K562 (cell line): ENCODE data around the gene ARMS2. TPM values are rescaled to one million over a fixed set of nuclear protein-coding genes. Genes with fewer than 3 reads are reported as not detected.

Experiments
- microRNA-seq: library from miRNA; unstranded; fragments of <30 nt; microRNA quantifications from one replicate; pipeline ENCODE4, GENCODE V29; 2018; ENCODE audit warnings: borderline microRNAs expressed
- polyA plus RNA-seq, 8 experiments: library from polyadenylated mRNA; depleted of rRNA in 4 of 8; stranded (reverse) in 5 of 8; unstranded in 3 of 8; fragments of >200 nt; fragmentation: Nextera tagmentation in 2 of 8; fragmentation: Illumina TruSeq in 1 of 8; extraction: Ambion mirVana in 2 of 8; extraction: Trizol in 1 of 8; gene quantifications; 2 replicates each; pipeline versions ENCODE4 v1.2.1 to v1.2.3, GENCODE V29; 2011 to 2014; ENCODE audit warnings: inconsistent platforms in 1 of 8, missing spikeins in 1 of 8
- small RNA-seq: library from RNA; depleted of rRNA; stranded (forward); fragments of <200 nt; gene quantifications from one replicate; pipeline ENCODE3, GENCODE V24; 2014
- total RNA-seq, 7 experiments: library from RNA; depleted of rRNA in 6 of 7; stranded (reverse); fragments of >200 nt in 6 of 7; fragmentation: Illumina TruSeq in 2 of 7; extraction: Trizol in 2 of 7; gene quantifications; 2 replicates each; pipeline versions ENCODE4 v1.2.1 to v1.2.3, GENCODE V29; 2011 to 2021; ENCODE audit warnings: low replicate concordance in 1 of 7

The ARMS2 gene
- total and polyA plus RNA-seq, 9 of the 15 experiments (the other 6 are each of a cell fraction or from before 2014, with no cell fraction given): not detected

Small RNA genes within 50 kb of the gene (microRNA-seq; reads per million reads assigned to microRNA genes)
- not detected for gene MIR3941

Small RNA genes within 50 kb of the gene (small RNA-seq; reads per million reads assigned to genes)
- not detected for gene MIR3941

Other genes starting within 250 kb of the ARMS2 start
- not detected in 2 replicates for gene BTBD16, start 183.4 kb upstream of the ARMS2 start, total RNA-seq (2014; rRNA removed)
- not detected in 2 replicates for gene BTBD16, start 183.4 kb upstream of the ARMS2 start, total RNA-seq (2014; rRNA removed; fragmentation: Illumina TruSeq; extraction: Trizol)
- gene BTBD16, start 183.4 kb upstream of the ARMS2 start, total RNA-seq (2015; rRNA removed; fragmentation: Illumina TruSeq; extraction: Trizol): not detected in 2 replicates
- gene BTBD16, start 183.4 kb upstream of the ARMS2 start, total RNA-seq (2021): not detected in 2 replicates
- gene BTBD16, start 183.4 kb upstream of the ARMS2 start, polyA plus RNA-seq (2011; rRNA removed): 0.11 TPM in 1 of 2 replicates, not detected in the other
- gene BTBD16, start 183.4 kb upstream of the ARMS2 start, polyA plus RNA-seq (2014; fragmentation: Illumina TruSeq; extraction: Trizol): not detected in 2 replicates
- not detected for gene BTBD16, start 183.4 kb upstream of the ARMS2 start, polyA plus RNA-seq (2014; fragmentation: Nextera tagmentation; extraction: Ambion mirVana)
- gene BTBD16, start 183.4 kb upstream of the ARMS2 start, polyA plus RNA-seq (2014; rRNA removed): not detected in 2 replicates
- gene PLEKHA1, start 79.9 kb upstream of the ARMS2 start, total RNA-seq (2014; rRNA removed): 0.05 and 0.24 TPM in 2 replicates
- 0.83 and 1.2 TPM in 2 replicates for gene PLEKHA1, start 79.9 kb upstream of the ARMS2 start, total RNA-seq (2014; rRNA removed; fragmentation: Illumina TruSeq; extraction: Trizol)
- gene PLEKHA1, start 79.9 kb upstream of the ARMS2 start, total RNA-seq (2015; rRNA removed; fragmentation: Illumina TruSeq; extraction: Trizol): 0.72 and 1.2 TPM in 2 replicates
- 1.0 and 1.1 TPM in 2 replicates for gene PLEKHA1, start 79.9 kb upstream of the ARMS2 start, total RNA-seq (2021)
- 1.6 and 4.7 TPM in 2 replicates for gene PLEKHA1, start 79.9 kb upstream of the ARMS2 start, polyA plus RNA-seq (2011; rRNA removed)
- gene PLEKHA1, start 79.9 kb upstream of the ARMS2 start, polyA plus RNA-seq (2014; fragmentation: Illumina TruSeq; extraction: Trizol): 0.51 and 0.68 TPM in 2 replicates
- under 1 TPM; 0.24 to 0.29 TPM for gene PLEKHA1, start 79.9 kb upstream of the ARMS2 start, polyA plus RNA-seq (2014; fragmentation: Nextera tagmentation; extraction: Ambion mirVana)
- gene PLEKHA1, start 79.9 kb upstream of the ARMS2 start, polyA plus RNA-seq (2014; rRNA removed): 0.80 and 1.1 TPM in 2 replicates
- gene HTRA1, start 6.9 kb downstream of the ARMS2 start, total RNA-seq (2014; rRNA removed): not detected in 2 replicates
- gene HTRA1, start 6.9 kb downstream of the ARMS2 start, total RNA-seq (2014; rRNA removed; fragmentation: Illumina TruSeq; extraction: Trizol): 0.15 TPM in 1 of 2 replicates, not detected in the other
- gene HTRA1, start 6.9 kb downstream of the ARMS2 start, total RNA-seq (2015; rRNA removed; fragmentation: Illumina TruSeq; extraction: Trizol): 0.11 TPM in 1 of 2 replicates, not detected in the other
- 0.11 and 0.16 TPM in 2 replicates for gene HTRA1, start 6.9 kb downstream of the ARMS2 start, total RNA-seq (2021)
- gene HTRA1, start 6.9 kb downstream of the ARMS2 start, polyA plus RNA-seq (2011; rRNA removed): 0.04 TPM in 1 of 2 replicates, not detected in the other
- gene HTRA1, start 6.9 kb downstream of the ARMS2 start, polyA plus RNA-seq (2014; fragmentation: Illumina TruSeq; extraction: Trizol): not detected in 2 replicates
- gene HTRA1, start 6.9 kb downstream of the ARMS2 start, polyA plus RNA-seq (2014; fragmentation: Nextera tagmentation; extraction: Ambion mirVana): under 1 TPM in 1 of 2 experiments, not detected in 1; 0.06 TPM
- not detected in 2 replicates for gene HTRA1, start 6.9 kb downstream of the ARMS2 start, polyA plus RNA-seq (2014; rRNA removed)
- not detected in 2 replicates for gene DMBT1, start 106.1 kb downstream of the ARMS2 start, total RNA-seq (2014; rRNA removed)
- not detected in 2 replicates for gene DMBT1, start 106.1 kb downstream of the ARMS2 start, total RNA-seq (2014; rRNA removed; fragmentation: Illumina TruSeq; extraction: Trizol)
- not detected in 2 replicates for gene DMBT1, start 106.1 kb downstream of the ARMS2 start, total RNA-seq (2015; rRNA removed; fragmentation: Illumina TruSeq; extraction: Trizol)
- 0.07 TPM in 2 replicates for gene DMBT1, start 106.1 kb downstream of the ARMS2 start, total RNA-seq (2021)
- gene DMBT1, start 106.1 kb downstream of the ARMS2 start, polyA plus RNA-seq (2011; rRNA removed): 0.01 TPM in 1 of 2 replicates, not detected in the other
- gene DMBT1, start 106.1 kb downstream of the ARMS2 start, polyA plus RNA-seq (2014; fragmentation: Illumina TruSeq; extraction: Trizol): not detected in 2 replicates
- gene DMBT1, start 106.1 kb downstream of the ARMS2 start, polyA plus RNA-seq (2014; fragmentation: Nextera tagmentation; extraction: Ambion mirVana): not detected
- not detected in 2 replicates for gene DMBT1, start 106.1 kb downstream of the ARMS2 start, polyA plus RNA-seq (2014; rRNA removed)
- not detected in 2 replicates for gene C10orf120, start 245.2 kb downstream of the ARMS2 start, total RNA-seq (2014; rRNA removed)
- not detected in 2 replicates for gene C10orf120, start 245.2 kb downstream of the ARMS2 start, total RNA-seq (2014; rRNA removed; fragmentation: Illumina TruSeq; extraction: Trizol)
- not detected in 2 replicates for gene C10orf120, start 245.2 kb downstream of the ARMS2 start, total RNA-seq (2015; rRNA removed; fragmentation: Illumina TruSeq; extraction: Trizol)
- gene C10orf120, start 245.2 kb downstream of the ARMS2 start, total RNA-seq (2021): not detected in 2 replicates
- gene C10orf120, start 245.2 kb downstream of the ARMS2 start, polyA plus RNA-seq (2011; rRNA removed): not detected in 2 replicates
- not detected in 2 replicates for gene C10orf120, start 245.2 kb downstream of the ARMS2 start, polyA plus RNA-seq (2014; fragmentation: Illumina TruSeq; extraction: Trizol)
- not detected for gene C10orf120, start 245.2 kb downstream of the ARMS2 start, polyA plus RNA-seq (2014; fragmentation: Nextera tagmentation; extraction: Ambion mirVana)
- gene C10orf120, start 245.2 kb downstream of the ARMS2 start, polyA plus RNA-seq (2014; rRNA removed): not detected in 2 replicates